T-cell (primary cell): ENCODE measurements around the gene MYOCD. TPM values are rescaled to one million over a fixed set of nuclear protein-coding genes. Genes with fewer than 3 reads are reported as not detected.

Experiments used
- ATAC-seq, 4 experiments: fragments of 200-7000 bp in 3 of 4; fragments of 150-1000 bp in 1 of 4; cut with Tn5 transposase; replicated peaks in 1 of 4; 1 replicate in 3 of 4; 2 replicates in 1 of 4; pipeline ENCODE4 v1.10.0; 2021; ENCODE audit warnings: moderate library complexity in 3 of 4, mild to moderate bottlenecking in 2 of 4, moderate number of reproducible peaks in 1 of 4
- CTCF ChIA-PET, 2 donors: fragments of 300-600 bp; sonication (Branson Sonifier 250); formaldehyde crosslinking; loops; one replicate each; lab custom pipeline; 2022; ENCODE audit warnings: antibody characterized with exemption in 2 of 2; lab: Charles Lee
- POLR2A ChIA-PET, 2 donors: fragments of 300-600 bp; sonication (Branson Sonifier 250); formaldehyde crosslinking; loops; one replicate each; lab custom pipeline; 2022; ENCODE audit warnings: antibody characterized with exemption in 2 of 2; lab: Charles Lee
- DNase-seq, 35 experiments: peaks; one replicate each; pipeline versions ENCODE4 v3.0.0 to v3.0.0-alpha.2; 2013 to 2023
- H3K27ac ChIP-seq: one replicate; pipeline ENCODE4 v1.5.1; 2013; ENCODE audit warnings: low read length
- H3K27me3 ChIP-seq, 2 experiments: replicated peaks in 1 of 2; 1 replicate in 1 of 2; 2 replicates in 1 of 2; pipeline versions ENCODE4 v1.6.1 to v1.7.0; 2013; ENCODE audit warnings: low read length in 1 of 2, mixed read lengths in 1 of 2; ENCODE audit not compliant: control insufficient read depth in 2 of 2, insufficient read depth in 2 of 2; ENCODE audit errors: extremely low read depth in 1 of 2
- H3K36me3 ChIP-seq, 2 donors: 1 replicate in 1 of 2; 2 replicates in 1 of 2; pipeline versions ENCODE4 v1.6.1 to v1.7.0; 2013; ENCODE audit warnings: low read length in 1 of 2; ENCODE audit not compliant: control insufficient read depth in 2 of 2, insufficient read depth in 1 of 2; ENCODE audit errors: extremely low read depth in 1 of 2
- H3K4me1 ChIP-seq, 2 experiments: 1 replicate in 1 of 2; 2 replicates in 1 of 2; pipeline versions ENCODE4 v1.6.1 to v1.7.0; 2013; ENCODE audit warnings: low read length in 2 of 2, mixed read lengths in 1 of 2; ENCODE audit not compliant: insufficient read depth in 2 of 2, control insufficient read depth in 1 of 2; ENCODE audit errors: extremely low read depth in 1 of 2
- H3K4me3 ChIP-seq, 2 donors: 1 replicate in 1 of 2; 2 replicates in 1 of 2; pipeline versions ENCODE4 v1.5.1 to v1.7.0; 2013; ENCODE audit warnings: mild to moderate bottlenecking in 2 of 2, low read length in 1 of 2, moderate library complexity in 1 of 2; ENCODE audit not compliant: control insufficient read depth in 1 of 2; ENCODE audit errors: extremely low read depth in 1 of 2
- H3K9me3 ChIP-seq: 2 replicates; pipeline ENCODE4 v1.7.0; 2013
- H3K27ac Mint-ChIP-seq, 2 donors: one replicate each; pipeline ENCODE4 v1.8.0; 2020 to 2021; ENCODE audit warnings: mild to moderate bottlenecking in 2 of 2, mixed read lengths in 2 of 2
- H3K27me3 Mint-ChIP-seq, 2 donors: one replicate each; pipeline ENCODE4 v1.8.0; 2021 to 2022; ENCODE audit warnings: mixed read lengths in 2 of 2
- H3K36me3 Mint-ChIP-seq: one replicate; pipeline ENCODE4 v1.8.0; 2021; ENCODE audit warnings: mixed read lengths
- H3K4me1 Mint-ChIP-seq, 3 donors: one replicate each; pipeline ENCODE4 v1.8.0; 2020 to 2022; ENCODE audit warnings: mixed read lengths in 3 of 3, mild to moderate bottlenecking in 1 of 3
- H3K4me3 Mint-ChIP-seq, 3 donors: one replicate each; pipeline ENCODE4 v1.8.0; 2020 to 2022; ENCODE audit warnings: mild to moderate bottlenecking in 3 of 3, mixed read lengths in 3 of 3, moderate library complexity in 3 of 3
- H3K9me3 Mint-ChIP-seq, 3 donors: one replicate each; pipeline ENCODE4 v1.8.0; 2020 to 2022; ENCODE audit warnings: mixed read lengths in 3 of 3
- whole genome bisulfite sequencing: methylation state at CpG from one replicate; pipeline ENCODE4 v1.1.5; 2013; ENCODE audit warnings: missing lambda C conversion rate; ENCODE audit not compliant: insufficient coverage; 5-methylcytosine and 5-hydroxymethylcytosine counted together
- total RNA-seq, 35 experiments: library from RNA in 6 of 35; stranded (reverse) in 6 of 35; fragments of 120-200 nt in 1 of 35; gene quantifications; one replicate each; pipeline versions ENCODE4 v1.2.1 to v1.2.4 and lab custom pipeline; 2013 to 2026

MYOCD gene
- total RNA-seq, 5 donors from 2014 or later (not counting 1 experiment from before 2014, with no cell fraction given): not detected

- 80% methylated on average over 3 of the region's 8 CpGs for WGBS
- H3K4me3 Mint-ChIP-seq: no peak overlapping the region
- Histone ChIP-seq H3K9me3 (no peaks in the 10 kb centered on the region), H3K4me1 (no peaks in the 10 kb centered on the region), H3K4me3 (no peak overlapping the region), H3K36me3 (no peaks in the 10 kb centered on the region), H3K27me3 (peaks cover 0 to 3% of the 10 kb centered on the region in 2 experiments), H3K27ac (no peak overlapping the region)
- H3K4me1 Mint-ChIP-seq: no peaks in the 10 kb centered on the region
- no peak overlapping the region for H3K27ac Mint-ChIP-seq
- no peaks in the 10 kb centered on the region for H3K36me3 Mint-ChIP-seq
- H3K27me3 Mint-ChIP-seq: no peaks in the 10 kb centered on the region
- peaks cover 0 to 9% (median 0%) of the 10 kb centered on the region in 3 donors for H3K9me3 Mint-ChIP-seq
- DNase-seq (no peak), ATAC-seq (no peak)
- ChIA-PET POLR2A (no interaction called here), CTCF (no interaction called here)
Observed at GRCh38 chr17:12735517-12735916, 69.8 kb downstream of the MYOCD start.

GRCh38 chr17:12736526-12736925 is 70.8 kb downstream of the MYOCD start:
- Mint-ChIP-seq H3K36me3 (no peaks in the 10 kb centered on the region), H3K27ac (no peak overlapping the region), H3K27me3 (no peaks in the 10 kb centered on the region), H3K4me3 (no peak overlapping the region), H3K9me3 (peaks cover 0 to 9% (median 0%) of the 10 kb centered on the region in 3 donors), H3K4me1 (no peaks in the 10 kb centered on the region)
- Histone ChIP-seq H3K9me3 (no peaks in the 10 kb centered on the region), H3K36me3 (no peaks in the 10 kb centered on the region), H3K27me3 (peaks cover 0 to 3% of the 10 kb centered on the region in 2 experiments), H3K4me3 (no peak overlapping the region), H3K4me1 (no peaks in the 10 kb centered on the region), H3K27ac (no peak overlapping the region)
- CTCF ChIA-PET: no interaction called here
- no peak for DNase-seq
- no CpG with 5 or more reads among the region's 4 CpGs for WGBS
- POLR2A ChIA-PET: no interaction called here
- ATAC-seq: no peak

DNA sequence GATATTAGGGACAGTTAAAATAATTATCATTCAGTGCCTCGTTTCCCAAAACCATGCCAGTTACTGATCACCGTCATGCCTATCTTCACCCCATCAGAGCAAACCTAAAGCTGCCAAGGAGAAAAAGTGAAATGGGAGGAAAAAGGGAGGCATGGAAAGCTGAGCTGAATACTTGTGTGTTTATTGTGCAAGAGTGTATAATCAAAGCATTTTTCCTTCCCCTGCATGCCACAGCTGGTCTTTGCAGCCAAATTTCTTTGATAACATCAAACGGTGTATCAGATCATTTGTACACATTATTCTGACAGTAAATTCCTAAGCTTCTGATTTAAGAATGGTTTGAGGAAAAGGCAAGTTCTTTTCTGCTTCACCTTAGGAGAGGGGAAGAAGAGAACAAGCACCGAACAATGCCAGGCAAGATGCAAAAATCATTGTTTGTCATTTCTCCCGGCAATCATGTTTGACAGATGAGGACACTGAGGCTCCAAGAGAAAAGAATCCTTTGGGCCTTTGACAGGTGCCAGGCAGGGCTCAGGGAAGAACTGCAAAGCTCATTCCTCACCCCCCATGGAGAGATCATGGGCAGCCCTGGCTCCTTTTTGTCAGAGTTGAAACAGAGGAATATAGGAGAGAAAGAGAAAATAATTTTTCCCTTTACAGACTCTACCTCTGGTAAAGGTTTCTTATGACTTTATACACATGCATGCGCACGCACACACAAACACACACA is 72.2 kb downstream of the MYOCD start:
- POLR2A ChIA-PET: no interaction called here
- Histone ChIP-seq H3K9me3 (no peaks in the 10 kb centered on the region), H3K27ac (no peak overlapping the region), H3K4me3 (no peak overlapping the region), H3K36me3 (no peaks in the 10 kb centered on the region), H3K4me1 (no peaks in the 10 kb centered on the region), H3K27me3 (peaks cover 0 to 3% of the 10 kb centered on the region in 2 experiments)
- Mint-ChIP-seq H3K9me3 (peaks cover 0 to 3% (median 2%) of the 10 kb centered on the region in 3 donors), H3K27ac (no peak overlapping the region), H3K4me1 (no peaks in the 10 kb centered on the region), H3K27me3 (peaks cover 0 to under 1% of the 10 kb centered on the region in 2 donors), H3K4me3 (no peak overlapping the region), H3K36me3 (no peaks in the 10 kb centered on the region)
- WGBS: 98% methylated on average over 4 of the region's 7 CpGs
- no peak for ATAC-seq
- CTCF ChIA-PET: no interaction called here
- DNase-seq: no peak

DNA sequence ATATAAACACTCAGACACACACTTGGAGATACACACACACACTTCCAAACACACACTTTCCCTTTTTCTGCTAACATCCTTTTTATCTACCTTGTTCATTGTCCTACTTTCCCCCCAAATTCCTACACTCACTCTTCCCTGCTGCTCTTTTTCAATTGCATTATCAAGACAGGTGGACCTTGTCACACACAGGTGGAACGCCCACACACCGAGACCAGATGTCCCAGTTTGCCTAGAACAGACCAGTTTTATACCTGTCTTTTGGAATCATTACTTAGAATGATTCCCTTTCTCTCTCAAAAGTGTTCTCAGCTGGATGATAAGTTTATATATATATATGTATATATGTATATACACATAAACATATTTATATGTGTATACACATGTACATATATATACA is 72.9 kb downstream of the MYOCD start:
- no peak overlapping the region for H3K27ac ChIP-seq
- peaks cover 0 to 4% of the 10 kb centered on the region in 2 donors for H3K27me3 Mint-ChIP-seq
- peaks cover 0 to 3% of the 10 kb centered on the region in 2 experiments for H3K27me3 ChIP-seq
- no peak overlapping the region for H3K4me3 Mint-ChIP-seq
- peaks cover 0 to 3% (median 2%) of the 10 kb centered on the region in 3 donors for H3K9me3 Mint-ChIP-seq
- H3K4me3 ChIP-seq: no peak overlapping the region
- ChIA-PET POLR2A (no interaction called here), CTCF (no interaction called here)
- no peaks in the 10 kb centered on the region for H3K4me1 ChIP-seq
- H3K9me3 ChIP-seq: no peaks in the 10 kb centered on the region
- ATAC-seq (no peak), DNase-seq (no peak)
- H3K4me1 Mint-ChIP-seq: no peaks in the 10 kb centered on the region
- H3K36me3 ChIP-seq: no peaks in the 10 kb centered on the region
- no peaks in the 10 kb centered on the region for H3K36me3 Mint-ChIP-seq
- no peak overlapping the region for H3K27ac Mint-ChIP-seq
- no CpG with 5 or more reads among the region's 2 CpGs for WGBS

DNA sequence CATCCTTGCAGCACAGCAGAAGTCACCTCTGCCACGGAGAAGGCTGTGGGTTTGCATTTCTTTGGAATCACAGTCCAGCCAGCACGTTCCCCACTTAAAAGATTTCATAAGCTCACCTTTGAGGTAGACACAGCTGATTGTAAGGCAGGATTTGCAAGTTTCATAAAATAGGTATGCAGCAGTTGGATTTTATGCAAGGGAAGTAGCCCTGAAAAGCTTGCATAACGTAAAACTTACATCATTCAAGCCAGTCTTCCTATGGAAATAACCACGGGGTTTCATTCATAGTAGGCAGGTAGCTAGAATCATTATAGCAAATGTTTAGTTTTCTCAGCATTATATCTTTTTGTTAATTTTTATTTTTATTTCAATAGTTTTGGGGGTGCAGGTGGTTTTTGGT is 73.8 kb downstream of the MYOCD start:
- H3K27ac ChIP-seq: no peak overlapping the region
- H3K27me3 Mint-ChIP-seq: peaks cover 0 to 4% of the 10 kb centered on the region in 2 donors
- no peaks in the 10 kb centered on the region for H3K36me3 ChIP-seq
- no peak overlapping the region for H3K4me3 ChIP-seq
- CTCF ChIA-PET: no interaction called here
- H3K27me3 ChIP-seq: peaks cover 0 to 3% of the 10 kb centered on the region in 2 experiments
- no peak overlapping the region for H3K27ac Mint-ChIP-seq
- no peaks in the 10 kb centered on the region for H3K9me3 ChIP-seq
- DNase-seq (no peak), ATAC-seq (no peak)
- no peaks in the 10 kb centered on the region for H3K4me1 ChIP-seq
- H3K36me3 Mint-ChIP-seq: no peaks in the 10 kb centered on the region
- peaks cover 0 to 3% (median 2%) of the 10 kb centered on the region in 3 donors for H3K9me3 Mint-ChIP-seq
- no peaks in the 10 kb centered on the region for H3K4me1 Mint-ChIP-seq
- POLR2A ChIA-PET: no interaction called here
- H3K4me3 Mint-ChIP-seq: no peak overlapping the region
- no CpG with 5 or more reads among the region's 4 CpGs for WGBS

- Mint-ChIP-seq H3K27me3 (peaks cover 0 to 14% of the 10 kb centered on the region in 2 donors), H3K9me3 (peaks cover 0 to 13% (median 2%) of the 10 kb centered on the region in 3 donors), H3K27ac (no peak overlapping the region), H3K4me3 (no peak overlapping the region), H3K36me3 (no peaks in the 10 kb centered on the region), H3K4me1 (no peaks in the 10 kb centered on the region)
- no peaks in the 10 kb centered on the region for H3K9me3 ChIP-seq
- H3K36me3 ChIP-seq: no peaks in the 10 kb centered on the region
- H3K4me3 ChIP-seq: no peak overlapping the region
- WGBS: 90% methylated on average over 2 of the region's 3 CpGs
- ChIA-PET POLR2A (no interaction called here), CTCF (no interaction called here)
- no peak for DNase-seq
- no peaks in the 10 kb centered on the region for H3K4me1 ChIP-seq
- H3K27ac ChIP-seq: no peak overlapping the region
- H3K27me3 ChIP-seq: no peaks in the 10 kb centered on the region
- ATAC-seq: no peak
Observed at GRCh38 chr17:12743046-12743445, 77.4 kb downstream of the MYOCD start.
